SK-N-SH (cell line): ENCODE results near the gene PUM1. TPM values are rescaled to one million over a fixed set of nuclear protein-coding genes. Genes with fewer than 3 reads are reported as not detected.

Experiments used
- CTCF ChIA-PET: fragments of 300-600, 350-600 bp; formaldehyde crosslinking; extraction: SDS; loops from one replicate; lab custom pipeline; 2021; lab: Yijun Ruan, JAX
- POLR2A ChIA-PET: fragments of 350-600 bp; sonication (Branson Sonifier 250); formaldehyde crosslinking; extraction: SDS; loops from one replicate; lab custom pipeline; 2020; ENCODE audit warnings: antibody characterized with exemption, inconsistent platforms; lab: Yijun Ruan, JAX
- DNase-seq: peaks from one replicate; pipeline ENCODE4 v3.0.0; 2012
- H2AFZ ChIP-seq: fragments of 200-600 bp; sonication (generic); 2 replicates; pipeline ENCODE4 v1.8.1; 2016; ENCODE audit warnings: antibody characterized with exemption, mild to moderate bottlenecking, low read depth
- H3F3A ChIP-seq: fragments of 200-600 bp; sonication (generic); replicated peaks from 2 replicates; pipeline ENCODE3; 2016; ENCODE audit warnings: antibody characterized with exemption, mild to moderate bottlenecking; ENCODE audit not compliant: insufficient read depth
- H3K27ac ChIP-seq, 2 experiments: fragments of 200-500 bp in 1 of 2; fragments of 200-600 bp in 1 of 2; sonication (Bioruptor generic) in 1 of 2; sonication (generic), shearing (Covaris generic) in 1 of 2; 2 replicates each; pipeline versions ENCODE4 v1.5.1 to v1.6.1; 2014 to 2016; ENCODE audit warnings: low read depth in 2 of 2, inconsistent platforms in 1 of 2, low read length in 1 of 2, mild to moderate bottlenecking in 1 of 2, mixed read lengths in 1 of 2
- H3K27me3 ChIP-seq: fragments of 200-600 bp; sonication (generic), shearing (Covaris generic); 2 replicates; pipeline ENCODE4 v1.6.1; 2016; ENCODE audit warnings: mixed run types; ENCODE audit not compliant: insufficient read depth
- H3K36me3 ChIP-seq, 2 experiments: fragments of 200-500 bp in 1 of 2; fragments of 200-600 bp in 1 of 2; sonication (Bioruptor generic) in 1 of 2; sonication (generic) in 1 of 2; replicated peaks in 1 of 2; 2 replicates each; pipeline versions ENCODE3 to v1.5.1; 2014 to 2016; ENCODE audit warnings: low read length in 1 of 2, mild to moderate bottlenecking in 1 of 2; ENCODE audit not compliant: insufficient read depth in 2 of 2, control insufficient read depth in 1 of 2
- H3K4me1 ChIP-seq, 2 experiments: fragments of 200-500 bp in 1 of 2; fragments of 200-600 bp in 1 of 2; sonication (Bioruptor generic) in 1 of 2; sonication (generic), shearing (Covaris generic) in 1 of 2; 2 replicates each; pipeline versions ENCODE4 v1.5.1 to v1.6.1; 2014 to 2016; ENCODE audit warnings: low read depth in 1 of 2, low read length in 1 of 2, mixed run types in 1 of 2; ENCODE audit not compliant: insufficient read depth in 2 of 2, control insufficient read depth in 1 of 2
- H3K4me2 ChIP-seq: fragments of 200-600 bp; sonication (generic), shearing (Covaris generic); 2 replicates; pipeline ENCODE4 v1.6.1; 2017; ENCODE audit warnings: mixed run types
- H3K4me3 ChIP-seq, 2 experiments: fragments of 200-500 bp in 1 of 2; fragments of 200-600 bp in 1 of 2; sonication (Bioruptor generic) in 1 of 2; sonication (generic), shearing (Covaris generic) in 1 of 2; 2 replicates each; pipeline versions ENCODE4 v1.5.1 to v1.8.1; 2014 to 2016; ENCODE audit warnings: low read depth in 2 of 2, inconsistent platforms in 1 of 2, low read length in 1 of 2, mild to moderate bottlenecking in 1 of 2, mixed read lengths in 1 of 2, moderate library complexity in 1 of 2
- H3K79me2 ChIP-seq: fragments of 200-600 bp; sonication (generic); 2 replicates; pipeline ENCODE4 v1.8.1; 2017; ENCODE audit warnings: mild to moderate bottlenecking; ENCODE audit not compliant: insufficient read depth
- H3K9ac ChIP-seq: fragments of 200-600 bp; sonication (generic); 2 replicates; pipeline ENCODE4 v1.6.1; 2017; ENCODE audit warnings: mixed run types
- H3K9me2 ChIP-seq: fragments of 200-600 bp; sonication (generic); 2 replicates; pipeline ENCODE4 v1.6.1; 2017; ENCODE audit warnings: mixed run types
- H3K9me3 ChIP-seq: fragments of 200-600 bp; sonication (generic); 2 replicates; pipeline ENCODE4 v1.6.1; 2017; ENCODE audit warnings: mixed run types, mild to moderate bottlenecking, moderate library complexity
- H4K20me1 ChIP-seq: fragments of 200-600 bp; sonication (generic); 2 replicates; pipeline ENCODE4 v1.6.1; 2017; ENCODE audit warnings: mild to moderate bottlenecking, mixed run types; ENCODE audit not compliant: insufficient read depth
- ELF1 ChIP-seq: IDR thresholded peaks from 2 replicates; pipeline ENCODE4 v1.4.0; 2012
- EZH2phosphoT487 ChIP-seq: fragments of 200-600 bp; sonication (generic); IDR thresholded peaks from 2 replicates; pipeline ENCODE4 v1.6.1; 2017; ENCODE audit warnings: low read depth, mixed run types, mild to moderate bottlenecking, antibody characterized with exemption, moderate library complexity, borderline replicate concordance
- FOXJ3 ChIP-seq: sonication (generic); formaldehyde crosslinking; IDR thresholded peaks from 2 replicates; pipeline ENCODE4 v1.5.1; 2020; ENCODE audit warnings: mild to moderate bottlenecking, missing genetic modification reagents
- FOXM1 ChIP-seq: IDR thresholded peaks from 2 replicates; pipeline ENCODE4 v1.4.0; 2012; ENCODE audit warnings: low read depth, mild to moderate bottlenecking
- GATA2 ChIP-seq: sonication (generic); formaldehyde crosslinking; IDR thresholded peaks from 2 replicates; pipeline ENCODE4 v1.5.0; 2020; ENCODE audit warnings: mild to moderate bottlenecking, missing genetic modification reagents
- JUND ChIP-seq: IDR thresholded peaks from 2 replicates; pipeline ENCODE4 v1.4.0; 2012
- NFIC ChIP-seq: IDR thresholded peaks from 2 replicates; pipeline ENCODE4 v1.4.0; 2012; ENCODE audit warnings: borderline replicate concordance
- RAD21 ChIP-seq: IDR thresholded peaks from 2 replicates; pipeline ENCODE4 v1.6.1; 2012; ENCODE audit warnings: mild to moderate bottlenecking, low read length
- RCOR1 ChIP-seq: fragments of 150-350 bp; IDR thresholded peaks from 2 replicates; pipeline ENCODE4 v1.6.1; 2017; ENCODE audit warnings: antibody characterized with exemption, low read length
- RXRA ChIP-seq: IDR thresholded peaks from 2 replicates; pipeline ENCODE4 v1.4.0; 2012; ENCODE audit warnings: low read depth, mild to moderate bottlenecking, borderline replicate concordance
- SIN3A ChIP-seq: IDR thresholded peaks from 2 replicates; pipeline ENCODE4 v1.6.1; 2012; ENCODE audit warnings: low read depth, mild to moderate bottlenecking, low read length, moderate library complexity, borderline replicate concordance
- SMC3 ChIP-seq: IDR thresholded peaks from 2 replicates; pipeline ENCODE4 v1.6.1; 2012; ENCODE audit warnings: low read depth, low read length, improper control_type of control experiment
- TCF12 ChIP-seq: IDR thresholded peaks from 2 replicates; pipeline ENCODE4 v1.4.0; 2012
- YY1 ChIP-seq: IDR thresholded peaks from 2 replicates; pipeline ENCODE4 v1.4.0; 2012; ENCODE audit warnings: low read depth, mild to moderate bottlenecking
- WGBS: methylation state at CpG from one replicate; pipeline ENCODE4 v1.1.6; 2017; ENCODE audit warnings: low lambda C conversion rate; 5-methylcytosine and 5-hydroxymethylcytosine counted together
- polyA plus RNA-seq, 3 experiments: library from polyadenylated mRNA; depleted of rRNA; stranded (reverse); fragments of >200 nt; gene quantifications; 2 replicates each; pipeline ENCODE4 v1.2.3, GENCODE V29; 2012
- TF ChIP-seq, protein P1 (sequence below): fragments of 200-600 bp; sonication (generic); IDR thresholded peaks from 2 replicates; pipeline ENCODE4 v1.6.1; 2017; ENCODE audit warnings: antibody characterized with exemption, mild to moderate bottlenecking, moderate library complexity
- TF ChIP-seq, protein P2 (sequence below): IDR thresholded peaks from 2 replicates; pipeline ENCODE4 v1.4.0; 2012; ENCODE audit warnings: low read depth, borderline replicate concordance
- TF ChIP-seq, protein P3 (sequence below): IDR thresholded peaks from 2 replicates; pipeline ENCODE4 v1.4.0; 2012; ENCODE audit warnings: low read depth, borderline replicate concordance

PUM1 gene
- polyA plus RNA-seq, 1 of the 3 experiments (the other 2 are of a cell fraction) = 66.7 TPM

DNA sequence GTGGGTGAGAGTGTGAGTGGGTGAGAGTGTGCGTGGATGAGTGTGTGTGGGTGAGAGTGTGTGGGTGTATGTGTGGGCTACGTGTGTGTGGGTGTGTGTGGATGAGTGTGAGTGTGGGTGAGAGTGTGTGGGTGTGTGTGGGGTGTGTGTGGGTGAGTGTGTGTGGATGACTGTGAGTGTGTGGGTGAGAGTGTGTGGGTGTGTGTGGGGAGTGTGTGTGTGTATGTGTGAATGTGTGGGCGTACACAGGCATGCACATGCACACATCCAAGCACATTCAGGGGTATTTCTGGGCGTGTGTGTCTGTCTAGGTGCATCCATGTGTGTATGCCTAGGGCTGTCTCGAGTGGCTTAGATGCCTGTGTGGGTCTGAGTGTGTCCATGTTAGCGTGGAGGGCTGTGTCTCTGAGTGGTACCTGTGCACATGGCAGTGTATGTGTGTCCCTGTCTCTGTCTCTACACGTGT, 171.0 kb downstream of the PUM1 start:
- H3K27ac ChIP-seq = no peak overlapping the region
- POLR2A ChIA-PET = no interaction called here
- DNase-seq = no peak

DNA sequence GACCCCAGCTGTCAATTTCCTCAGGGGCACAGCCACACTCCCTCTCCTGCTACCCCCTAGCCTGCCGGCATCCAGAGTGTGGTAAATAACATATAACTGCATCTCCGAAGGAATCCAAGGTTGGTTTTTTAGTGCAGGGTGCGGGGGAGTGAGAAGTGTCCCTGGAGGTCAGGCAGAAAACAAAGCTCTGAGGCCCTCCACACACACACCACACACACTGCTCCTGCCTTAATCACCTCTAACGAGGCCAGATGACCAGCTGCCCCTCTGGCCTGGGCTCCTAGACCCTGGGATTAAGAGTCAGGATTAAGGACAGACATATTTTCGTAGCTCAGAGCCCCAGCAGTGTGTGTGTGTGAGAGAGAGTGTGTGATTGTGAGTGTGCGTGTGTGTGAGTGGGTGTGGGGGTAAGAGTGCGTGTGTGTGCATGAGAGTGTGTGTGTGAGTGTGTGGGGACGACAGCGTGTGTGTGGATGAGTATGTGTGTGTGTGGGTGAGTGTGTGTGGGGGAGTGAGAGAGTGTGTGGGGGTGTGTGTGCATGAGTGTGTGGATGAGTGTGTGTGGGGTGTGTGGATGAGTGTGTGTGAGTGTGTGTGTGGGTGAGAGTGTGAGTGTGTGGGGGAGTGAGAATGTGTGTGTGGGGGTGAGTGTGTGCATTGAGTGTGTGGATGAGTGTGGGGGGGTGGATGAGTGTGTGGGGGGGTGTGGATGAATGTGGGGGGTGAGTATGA, 171.6 kb downstream of the PUM1 start:
- TF ChIP-seq GATA2 (CRISPR knock-in tag) (no peak), FOXM1 (no peak), NFIC (no peak)
- WGBS = 92% methylated on average over 9 of the region's 9 CpGs
- Histone ChIP-seq H3K36me3 (no peaks in the 10 kb centered on the region), H3K4me2 (no peak overlapping the region), H3K9ac (no peak overlapping the region), H3F3A (peaks cover 14% of the 10 kb centered on the region), H3K4me3 (no peak overlapping the region), H3K9me3 (no peaks in the 10 kb centered on the region), H3K27ac (no peak overlapping the region), H3K27me3 (no peaks in the 10 kb centered on the region), H3K79me2 (peaks cover 49% of the 10 kb centered on the region; the same call in 1 of the 2 replicates), H4K20me1 (peaks cover 80% of the 10 kb centered on the region), H3K4me1 (peaks cover under 1 to 11% of the 10 kb centered on the region in 2 experiments; a peak in 3 of 4 replicates), H2AFZ (no peak overlapping the region), H3K9me2 (no peaks in the 10 kb centered on the region)
- POLR2A ChIA-PET = no interaction called here
- no peak for DNase-seq
- CTCF ChIA-PET = interaction anchor here (0.7 to 47.0 kb wide), 4 partner anchors 17 to 107 kb away, joined by 3 to 1422 read pairs (median 4); no protein-coding TSS in a partner anchor

More for the DNA sequence above, 171.0 kb downstream of the PUM1 start:
- Histone ChIP-seq H3K4me1 (peaks cover 0 to 5% of the 10 kb centered on the region in 2 experiments; a peak in 2 of 4 replicates), H3K36me3 (no peaks in the 10 kb centered on the region), H3K9me3 (no peaks in the 10 kb centered on the region), H3K9me2 (no peaks in the 10 kb centered on the region), H2AFZ (no peak overlapping the region), H3K27me3 (no peaks in the 10 kb centered on the region), H3K4me3 (no peak overlapping the region), H3K4me2 (no peak overlapping the region), H3K9ac (no peak overlapping the region), H4K20me1 (peaks cover 78% of the 10 kb centered on the region), H3K79me2 (peaks cover 55% of the 10 kb centered on the region; the same call in 1 of the 2 replicates), H3F3A (peaks cover 9% of the 10 kb centered on the region)
- CTCF ChIA-PET = interaction anchor here (0.8 to 47.0 kb wide), 5 partner anchors 16 to 112 kb away, joined by 3 to 1422 read pairs (median 6); no protein-coding TSS in a partner anchor
- TF ChIP-seq, protein P1, sequence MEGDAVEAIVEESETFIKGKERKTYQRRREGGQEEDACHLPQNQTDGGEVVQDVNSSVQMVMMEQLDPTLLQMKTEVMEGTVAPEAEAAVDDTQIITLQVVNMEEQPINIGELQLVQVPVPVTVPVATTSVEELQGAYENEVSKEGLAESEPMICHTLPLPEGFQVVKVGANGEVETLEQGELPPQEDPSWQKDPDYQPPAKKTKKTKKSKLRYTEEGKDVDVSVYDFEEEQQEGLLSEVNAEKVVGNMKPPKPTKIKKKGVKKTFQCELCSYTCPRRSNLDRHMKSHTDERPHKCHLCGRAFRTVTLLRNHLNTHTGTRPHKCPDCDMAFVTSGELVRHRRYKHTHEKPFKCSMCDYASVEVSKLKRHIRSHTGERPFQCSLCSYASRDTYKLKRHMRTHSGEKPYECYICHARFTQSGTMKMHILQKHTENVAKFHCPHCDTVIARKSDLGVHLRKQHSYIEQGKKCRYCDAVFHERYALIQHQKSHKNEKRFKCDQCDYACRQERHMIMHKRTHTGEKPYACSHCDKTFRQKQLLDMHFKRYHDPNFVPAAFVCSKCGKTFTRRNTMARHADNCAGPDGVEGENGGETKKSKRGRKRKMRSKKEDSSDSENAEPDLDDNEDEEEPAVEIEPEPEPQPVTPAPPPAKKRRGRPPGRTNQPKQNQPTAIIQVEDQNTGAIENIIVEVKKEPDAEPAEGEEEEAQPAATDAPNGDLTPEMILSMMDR = no peak
- TF ChIP-seq YY1 (no peak), RAD21 (no peak)
- WGBS = 77% methylated on average over 6 of the region's 7 CpGs

DNA sequence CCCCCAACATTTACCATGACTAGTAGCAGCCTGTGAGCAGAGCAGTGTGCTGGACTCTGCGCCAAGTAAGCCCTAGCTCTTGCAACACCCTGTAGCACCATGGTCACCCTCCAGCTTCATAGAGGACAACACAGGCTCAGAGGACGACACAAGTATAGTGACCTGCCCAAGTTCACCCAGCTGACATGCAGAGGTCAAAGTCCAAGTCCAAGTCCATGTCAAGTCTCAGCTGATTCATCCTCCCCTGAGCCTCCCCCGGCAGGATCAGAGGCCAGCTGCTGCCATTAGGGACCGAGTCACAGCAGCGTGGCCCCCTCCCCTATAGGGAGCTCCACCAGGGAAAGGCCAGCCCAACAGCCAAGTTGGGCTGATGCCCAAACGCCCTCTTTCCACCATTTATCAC, 172.8 kb downstream of the PUM1 start:
- DNase-seq = no peak
- Histone ChIP-seq H3K4me3 (no peak overlapping the region), H3K4me1 (peaks cover 11 to 23% of the 10 kb centered on the region in 2 experiments; a peak in 3 of 4 replicates), H3K27ac (no peak overlapping the region), H3K4me2 (no peak overlapping the region), H3F3A (peaks cover 14% of the 10 kb centered on the region), H3K9me3 (no peaks in the 10 kb centered on the region), H3K9ac (no peak overlapping the region), H3K27me3 (no peaks in the 10 kb centered on the region), H3K9me2 (no peaks in the 10 kb centered on the region), H2AFZ (no peak overlapping the region), H3K79me2 (peaks cover 41% of the 10 kb centered on the region; the same call in 1 of the 2 replicates), H4K20me1 (peaks cover 80% of the 10 kb centered on the region), H3K36me3 (no peaks in the 10 kb centered on the region)
- WGBS = 83% methylated on average over 3 of the region's 6 CpGs
- POLR2A ChIA-PET = interaction anchor here (1.3 kb wide), 1 partner anchor 34 kb away, joined by 5 read pairs; no protein-coding TSS in a partner anchor
- CTCF ChIA-PET = interaction anchor here (0.9 to 47.0 kb wide), 5 partner anchors 9 to 113 kb away, joined by 3 to 1422 read pairs (median 3); no protein-coding TSS in a partner anchor
- TF ChIP-seq, protein P2, sequence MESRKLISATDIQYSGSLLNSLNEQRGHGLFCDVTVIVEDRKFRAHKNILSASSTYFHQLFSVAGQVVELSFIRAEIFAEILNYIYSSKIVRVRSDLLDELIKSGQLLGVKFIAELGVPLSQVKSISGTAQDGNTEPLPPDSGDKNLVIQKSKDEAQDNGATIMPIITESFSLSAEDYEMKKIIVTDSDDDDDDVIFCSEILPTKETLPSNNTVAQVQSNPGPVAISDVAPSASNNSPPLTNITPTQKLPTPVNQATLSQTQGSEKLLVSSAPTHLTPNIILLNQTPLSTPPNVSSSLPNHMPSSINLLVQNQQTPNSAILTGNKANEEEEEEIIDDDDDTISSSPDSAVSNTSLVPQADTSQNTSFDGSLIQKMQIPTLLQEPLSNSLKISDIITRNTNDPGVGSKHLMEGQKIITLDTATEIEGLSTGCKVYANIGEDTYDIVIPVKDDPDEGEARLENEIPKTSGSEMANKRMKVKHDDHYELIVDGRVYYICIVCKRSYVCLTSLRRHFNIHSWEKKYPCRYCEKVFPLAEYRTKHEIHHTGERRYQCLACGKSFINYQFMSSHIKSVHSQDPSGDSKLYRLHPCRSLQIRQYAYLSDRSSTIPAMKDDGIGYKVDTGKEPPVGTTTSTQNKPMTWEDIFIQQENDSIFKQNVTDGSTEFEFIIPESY = no peak
- TF ChIP-seq SMC3 = no peak
- no peak for TF ChIP-seq TCF12
- no peak for TF ChIP-seq FOXJ3
- no peak for TF ChIP-seq RAD21
- no peak for TF ChIP-seq GATA2 (CRISPR knock-in tag)
- TF ChIP-seq, protein P3, sequence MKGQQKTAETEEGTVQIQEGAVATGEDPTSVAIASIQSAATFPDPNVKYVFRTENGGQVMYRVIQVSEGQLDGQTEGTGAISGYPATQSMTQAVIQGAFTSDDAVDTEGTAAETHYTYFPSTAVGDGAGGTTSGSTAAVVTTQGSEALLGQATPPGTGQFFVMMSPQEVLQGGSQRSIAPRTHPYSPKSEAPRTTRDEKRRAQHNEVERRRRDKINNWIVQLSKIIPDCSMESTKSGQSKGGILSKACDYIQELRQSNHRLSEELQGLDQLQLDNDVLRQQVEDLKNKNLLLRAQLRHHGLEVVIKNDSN = no peak
- no peak for TF ChIP-seq FOXM1
- no peak for TF ChIP-seq RXRA
- no peak for TF ChIP-seq JUND
- no peak for TF ChIP-seq SIN3A
- no peak for TF ChIP-seq ELF1
- no peak for TF ChIP-seq EZH2phosphoT487
- no peak for TF ChIP-seq RCOR1
